KOPT-K1 (cell line): ENCODE measurements around the gene ZNF699.
"Not testable (repeated sequence)": the region's sequence is repeated elsewhere in the genome, so short reads cannot be mapped to it uniquely, and the experiment has no call there.

Source experiments
- H3K27ac ChIP-seq: fragments of 200-600 bp; sonication (generic); 2 replicates; pipeline ENCODE4 v1.5.1; 2016; ENCODE audit warnings: antibody characterized with exemption, mild to moderate bottlenecking, low read depth, low read length; ENCODE audit not compliant: poor library complexity, severe bottlenecking
- H3K36me3 ChIP-seq: fragments of 200-600 bp; sonication (generic); 2 replicates; pipeline ENCODE4 v1.5.1; 2017; ENCODE audit warnings: antibody characterized with exemption, mild to moderate bottlenecking, low read length, moderate library complexity; ENCODE audit not compliant: insufficient read depth
- H3K9me3 ChIP-seq: fragments of 200-600 bp; sonication (generic); 2 replicates; pipeline ENCODE4 v1.5.1; 2017; ENCODE audit warnings: antibody characterized with exemption, low read length, mild to moderate bottlenecking; ENCODE audit not compliant: insufficient read depth, poor library complexity, severe bottlenecking

The ZNF699 gene

DNA sequence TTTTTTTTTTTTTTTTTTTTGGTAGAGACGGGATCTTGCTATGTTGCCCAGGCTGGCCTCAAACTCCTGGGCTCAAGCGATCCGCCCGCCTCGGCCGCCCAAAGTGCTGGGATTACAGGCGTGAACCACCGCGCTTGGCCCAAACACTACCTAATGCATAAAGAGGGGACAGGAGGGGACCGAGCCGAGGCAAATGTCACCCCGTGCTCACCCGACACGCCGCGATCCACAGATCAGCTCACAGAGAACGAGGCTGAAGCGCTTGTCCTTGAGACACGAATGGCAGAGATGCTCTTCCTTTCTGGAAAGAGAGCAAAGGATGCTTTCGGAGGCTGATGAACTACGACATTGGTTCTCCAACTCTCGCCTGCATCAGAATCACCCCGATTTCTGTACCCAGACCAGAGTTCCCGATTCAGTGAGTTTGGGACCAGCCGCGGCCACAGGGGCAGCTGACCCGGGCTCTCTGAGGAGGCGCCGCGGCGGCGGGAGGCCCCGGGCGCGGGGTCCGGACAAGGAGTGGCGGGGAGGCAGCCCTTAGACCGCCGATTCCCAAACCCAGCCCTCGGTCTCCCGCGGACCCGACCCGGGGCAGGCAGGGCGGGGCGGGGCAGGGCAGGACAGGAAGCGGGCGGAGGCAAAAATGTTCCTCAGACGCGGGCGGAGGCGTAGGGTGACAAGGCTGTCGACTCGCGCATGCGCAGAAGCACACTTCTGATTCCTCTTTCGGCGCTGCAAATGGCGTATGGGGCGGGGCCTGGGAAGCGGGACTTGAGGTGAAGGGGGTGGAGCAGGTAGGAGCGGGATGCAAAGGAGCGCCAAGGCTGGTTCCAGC lies at the start of gene ZNF699:
Gene ZNF699, minus strand, starts transcription at position 700 of the 835 bp plus-strand sequence. CDS start 4,719 bp downstream, outside the sequence.
- H3K27ac ChIP-seq: peak within 1 kb of the TSS; percentile 77
- peaks cover 8% of the 10 kb centered on the region for H3K36me3 ChIP-seq
- peaks cover 2% of the 10 kb centered on the region for H3K9me3 ChIP-seq

DNA sequence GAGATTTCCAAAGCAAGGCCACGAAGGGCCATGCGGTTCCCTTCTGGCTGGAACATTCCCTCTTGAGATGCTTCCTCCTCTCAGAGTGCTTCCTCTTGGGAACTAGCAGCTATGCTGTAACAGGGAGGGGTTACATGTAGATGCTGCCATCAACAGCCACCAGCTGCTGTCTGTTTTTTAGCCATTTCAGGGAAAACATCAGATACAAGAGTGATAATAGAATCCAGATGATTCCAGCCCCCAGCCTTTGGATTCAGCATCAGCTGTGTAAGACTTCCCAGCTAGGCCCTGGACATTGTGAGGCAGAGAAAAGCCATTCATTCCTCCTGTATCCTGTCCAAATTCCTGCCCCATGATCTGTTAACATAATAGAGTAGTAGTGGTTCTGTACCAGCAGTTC lies 45.0 kb upstream of the ZNF699 start:
- peaks cover 14% of the 10 kb centered on the region; the same call in 1 of the 2 replicates for H3K36me3 ChIP-seq
- H3K9me3 ChIP-seq: peaks cover 73% of the 10 kb centered on the region

DNA sequence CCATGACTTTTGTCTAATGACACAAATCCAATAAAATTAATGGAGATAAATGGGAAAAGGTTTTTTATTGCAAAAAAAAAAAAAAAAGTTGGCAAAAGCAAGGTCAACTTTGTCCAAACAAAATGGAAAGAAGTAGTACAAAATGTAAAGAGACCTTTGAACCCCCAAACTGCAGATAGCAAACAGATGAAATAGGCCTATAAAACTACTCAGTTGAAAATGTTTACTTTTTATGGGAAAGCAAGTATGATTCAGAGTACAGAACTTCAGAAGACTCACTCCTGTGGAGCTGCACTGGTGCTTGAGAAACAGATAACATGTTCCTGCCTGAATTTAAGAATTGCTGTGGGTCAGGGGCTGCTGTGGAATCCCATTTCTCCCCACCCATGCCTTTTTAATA lies 43.4 kb upstream of the ZNF699 start:
- no peak overlapping the region for H3K27ac ChIP-seq
- H3K36me3 ChIP-seq: peaks cover 19% of the 10 kb centered on the region; the same call in 1 of the 2 replicates
- peaks cover 79% of the 10 kb centered on the region for H3K9me3 ChIP-seq

More for the DNA sequence above, 45.0 kb upstream of the ZNF699 start:
- H3K27ac ChIP-seq: no peak overlapping the region

DNA sequence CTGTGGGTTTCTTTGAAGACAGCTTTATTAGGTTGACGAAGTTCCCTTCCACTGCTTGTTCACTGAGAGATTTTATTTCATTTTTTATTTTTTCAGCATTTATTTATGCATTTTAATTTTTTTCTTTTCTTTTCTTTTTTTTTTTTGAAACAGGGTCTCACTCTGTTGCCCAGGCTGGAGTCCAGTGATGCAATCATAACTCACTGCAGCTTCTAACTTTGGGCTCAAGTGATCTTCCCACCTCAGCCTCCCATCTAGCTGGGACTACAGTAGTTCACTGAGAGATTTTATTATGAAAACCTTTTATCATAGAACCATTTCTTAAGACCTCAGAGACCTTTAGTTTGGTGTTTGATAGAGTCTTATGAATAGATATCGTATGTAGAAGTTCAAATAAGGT lies 42.9 kb upstream of the ZNF699 start:
- peaks cover 14% of the 10 kb centered on the region; the same call in 1 of the 2 replicates for H3K36me3 ChIP-seq

DNA sequence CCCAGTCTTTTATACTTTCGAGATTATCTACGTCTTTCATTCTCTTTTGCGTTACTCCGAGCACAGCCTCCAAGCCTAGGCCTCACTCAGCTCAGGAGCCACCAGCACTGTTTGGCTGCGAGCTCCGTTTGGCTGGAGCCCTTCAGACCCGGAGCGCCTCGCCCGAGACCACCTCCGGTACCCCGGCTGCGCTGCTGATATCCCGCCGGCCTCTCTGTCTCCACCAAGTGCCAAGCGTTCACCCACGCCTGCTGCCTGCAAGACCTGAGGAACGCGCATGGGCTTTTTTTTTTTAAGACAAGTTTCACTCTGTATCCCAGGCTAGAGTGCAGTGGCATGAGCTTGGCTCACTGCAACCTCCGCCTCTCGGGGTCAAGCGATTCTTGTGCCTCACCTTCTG lies 39.0 kb upstream of the ZNF699 start:
- Histone ChIP-seq H3K27ac (no peak overlapping the region), H3K9me3 (peaks cover 91% of the 10 kb centered on the region), H3K36me3 (peaks cover 21% of the 10 kb centered on the region)

More for the DNA sequence above, 42.9 kb upstream of the ZNF699 start:
- Histone ChIP-seq H3K27ac (no peak overlapping the region), H3K9me3 (peaks cover 79% of the 10 kb centered on the region)

DNA sequence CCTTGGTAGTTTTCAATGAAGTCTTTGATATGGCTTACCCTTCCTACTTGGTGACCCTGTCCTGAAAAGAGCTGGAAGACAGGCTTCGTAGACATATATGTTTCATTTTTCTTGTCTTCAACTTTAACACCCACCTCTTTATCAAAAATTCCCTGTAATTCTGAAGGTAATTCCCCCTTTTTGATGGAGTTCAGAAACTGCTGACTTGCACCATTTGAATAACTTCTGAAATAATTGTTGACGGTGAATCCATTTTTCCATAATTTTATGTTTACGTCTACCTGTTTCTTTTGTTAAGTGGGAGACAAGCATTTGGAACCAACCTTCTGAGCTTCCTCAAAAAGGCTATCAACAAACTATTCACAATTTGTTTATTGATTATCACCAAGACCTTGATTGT lies 38.6 kb upstream of the ZNF699 start:
- peaks cover 93% of the 10 kb centered on the region for H3K9me3 ChIP-seq
- H3K27ac ChIP-seq: no peak overlapping the region
- H3K36me3 ChIP-seq: peaks cover 25% of the 10 kb centered on the region

DNA sequence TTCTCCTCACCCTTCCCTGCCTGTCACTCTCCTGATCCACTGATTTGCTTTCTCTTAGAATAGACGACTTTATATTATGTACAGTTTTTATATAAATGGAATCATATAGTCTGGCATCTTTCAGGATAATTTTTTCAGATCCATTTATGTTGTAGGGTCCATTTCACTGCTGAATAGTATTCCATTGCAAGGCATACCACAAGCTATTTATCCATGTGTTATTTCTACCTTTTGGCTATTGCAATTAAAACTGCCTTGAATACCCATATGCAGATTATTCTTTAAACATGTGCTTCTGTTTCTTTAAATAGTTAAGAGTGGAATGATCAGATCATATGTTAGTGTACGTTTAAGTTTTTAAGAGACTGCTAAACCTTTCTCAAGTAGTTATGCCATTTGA lies 35.4 kb upstream of the ZNF699 start:
- Histone ChIP-seq H3K9me3 (peaks cover 97% of the 10 kb centered on the region), H3K27ac (no peak overlapping the region), H3K36me3 (peaks cover 57% of the 10 kb centered on the region)

DNA sequence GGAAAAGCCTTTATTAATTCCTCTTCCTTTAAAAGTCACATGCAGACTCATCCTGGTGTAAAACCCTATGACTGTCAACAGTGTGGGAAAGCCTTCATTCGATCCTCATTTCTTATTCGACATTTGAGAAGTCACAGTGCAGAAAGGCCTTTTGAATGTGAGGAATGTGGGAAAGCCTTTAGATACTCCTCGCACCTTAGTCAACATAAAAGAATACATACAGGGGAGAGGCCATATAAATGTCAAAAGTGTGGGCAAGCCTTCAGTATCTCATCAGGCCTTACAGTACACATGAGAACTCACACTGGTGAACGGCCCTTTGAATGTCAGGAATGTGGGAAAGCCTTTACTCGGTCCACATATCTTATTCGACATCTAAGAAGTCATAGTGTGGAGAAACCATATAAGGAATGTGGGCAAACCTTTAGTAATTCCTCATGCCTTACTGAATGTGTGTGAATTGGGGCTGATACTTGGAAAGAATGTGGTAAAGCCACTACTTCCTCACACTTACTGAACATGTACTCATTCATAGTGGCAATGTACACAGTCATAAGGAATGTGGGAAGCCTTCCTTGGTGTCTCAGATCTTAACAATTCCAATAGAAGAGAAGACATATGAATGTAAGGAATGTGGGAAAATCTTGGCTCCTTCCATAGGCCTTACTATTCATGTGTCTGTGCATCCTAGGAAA lies 33.1 kb upstream of the ZNF699 start:
- peaks cover 98% of the 10 kb centered on the region for H3K9me3 ChIP-seq
- H3K27ac ChIP-seq: no peak overlapping the region
- H3K36me3 ChIP-seq: peaks cover 70% of the 10 kb centered on the region

DNA sequence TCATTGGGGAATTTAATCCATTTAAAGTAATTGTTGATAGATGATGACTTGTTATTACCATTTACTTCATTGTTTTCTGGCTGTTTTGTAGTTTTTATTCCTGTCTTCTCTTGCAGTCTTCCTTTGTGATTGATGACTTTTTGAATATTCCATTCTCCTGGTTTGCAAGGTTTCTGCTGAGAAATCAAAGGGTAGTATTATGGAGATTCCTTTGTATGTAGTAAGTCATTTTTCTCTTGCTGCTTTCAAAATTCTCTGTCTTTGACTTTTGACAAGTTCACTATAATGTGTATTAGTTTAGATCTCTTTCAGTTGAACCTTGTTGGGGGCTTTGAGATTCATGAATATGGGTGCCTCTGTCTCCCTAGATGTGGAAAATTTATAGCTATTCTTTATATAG lies 20.4 kb upstream of the ZNF699 start:
- Histone ChIP-seq H3K36me3 (peaks cover 63% of the 10 kb centered on the region), H3K27ac (no peak overlapping the region), H3K9me3 (peaks cover 94% of the 10 kb centered on the region)

DNA sequence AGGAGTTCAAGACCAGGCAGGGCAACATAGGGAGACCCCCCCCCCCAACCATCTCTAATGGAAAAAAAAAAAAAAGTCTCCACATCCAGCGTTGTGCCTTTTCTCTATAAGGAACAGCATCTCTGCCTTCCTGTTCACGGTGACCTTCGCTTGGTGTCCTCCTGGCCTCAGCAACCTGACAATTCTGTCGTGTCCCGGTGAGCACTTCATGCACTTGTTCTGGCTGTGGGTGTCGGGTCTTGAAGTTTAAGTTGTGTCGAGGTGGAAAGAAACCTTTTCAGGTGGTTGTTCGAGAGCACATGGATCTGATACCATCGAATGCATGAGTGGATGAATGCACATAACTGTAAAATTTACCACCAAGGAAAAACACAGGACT lies 14.9 kb upstream of the ZNF699 start:
- Histone ChIP-seq H3K36me3 (peaks cover 22% of the 10 kb centered on the region; the same call in 1 of the 2 replicates), H3K9me3 (peaks cover 54% of the 10 kb centered on the region), H3K27ac (peak overlapping the region; percentile 72)

DNA sequence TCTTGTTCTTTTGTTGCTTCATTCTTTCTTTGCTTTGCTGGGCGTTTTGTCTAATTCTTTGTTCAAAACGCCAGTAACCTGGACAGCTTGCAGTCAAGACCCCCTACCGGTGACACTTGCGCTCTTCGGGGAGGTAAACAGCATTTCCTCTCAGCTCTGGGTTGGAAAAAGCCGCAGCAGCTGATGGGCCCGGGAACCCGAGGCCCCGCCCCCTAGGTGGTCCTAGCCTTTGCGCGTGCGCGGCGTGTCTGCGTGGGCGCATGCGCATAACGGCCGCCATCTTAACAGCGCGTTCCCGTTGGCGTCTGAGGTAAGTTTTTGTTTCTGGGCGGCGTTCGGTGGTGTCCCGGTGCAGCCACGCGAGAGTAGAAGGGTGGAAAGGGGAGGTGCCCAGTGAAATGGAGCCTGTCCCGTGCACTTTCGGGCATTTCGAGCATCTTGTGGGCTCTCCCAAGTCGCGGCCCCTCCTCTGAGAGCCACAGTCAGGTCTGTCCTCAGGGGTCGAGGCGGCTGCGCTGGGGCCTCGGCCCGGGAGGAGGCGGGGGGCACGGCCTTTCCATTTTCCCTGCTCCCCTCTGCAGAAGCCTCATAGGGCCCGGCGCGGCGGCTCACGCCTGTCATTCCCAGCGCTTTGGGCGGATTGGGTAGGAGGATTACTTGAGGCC lies 14.4 kb upstream of the ZNF699 start, which contains the start of gene ZNF559:
Gene ZNF559, plus strand, starts transcription at position 261 of the 665 bp plus-strand sequence. CDS start 14,371 bp downstream, outside the sequence.
- peak within 1 kb of the TSS; percentile 72 for H3K27ac ChIP-seq
- H3K9me3 ChIP-seq: peaks cover 48% of the 10 kb centered on the region
- peaks cover 18% of the 10 kb centered on the region; the same call in 1 of the 2 replicates for H3K36me3 ChIP-seq

DNA sequence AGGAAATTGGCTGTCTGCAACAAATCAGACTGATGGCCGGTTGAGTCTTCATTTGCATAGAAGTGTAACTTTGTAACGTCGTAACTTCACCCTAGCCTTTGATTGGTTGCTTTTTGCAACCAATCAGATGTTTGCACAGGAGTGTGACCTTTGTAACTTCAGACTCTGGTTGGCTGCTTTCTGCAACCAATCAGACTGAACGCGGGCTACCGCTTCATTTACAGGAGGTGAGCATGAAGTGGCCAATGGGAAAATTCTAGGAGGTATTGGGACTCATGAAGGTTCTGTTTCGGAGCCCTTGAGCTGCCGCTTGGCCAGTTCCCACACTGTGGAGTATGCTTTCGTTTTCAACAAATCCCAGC lies 13.9 kb upstream of the ZNF699 start:
- H3K9me3 ChIP-seq: peaks cover 43% of the 10 kb centered on the region
- peak overlapping the region; percentile 72 for H3K27ac ChIP-seq
- H3K36me3 ChIP-seq: peaks cover 15% of the 10 kb centered on the region; the same call in 1 of the 2 replicates

DNA sequence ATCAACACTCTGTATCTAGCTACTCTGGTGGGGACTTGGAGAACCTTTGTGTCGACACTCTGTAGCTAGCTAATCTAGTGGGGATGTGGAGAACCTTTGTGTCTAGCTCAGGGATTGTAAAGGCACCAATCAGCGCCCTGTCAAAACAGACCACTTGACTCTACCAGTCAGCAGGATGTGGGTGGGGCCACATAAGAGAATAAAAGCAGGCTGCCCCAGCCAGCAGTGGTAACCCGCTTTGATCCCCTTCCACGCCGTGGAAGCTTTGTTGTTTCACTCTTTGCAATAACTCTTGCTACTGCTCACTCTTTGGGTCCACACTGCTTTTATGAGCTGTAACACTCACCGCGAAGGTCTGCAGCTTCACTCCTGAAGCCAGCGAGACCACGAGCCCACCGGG lies 12.6 kb upstream of the ZNF699 start:
- not testable (repeated sequence) for H3K27ac ChIP-seq, H3K36me3 ChIP-seq
- peaks cover 30% of the 10 kb centered on the region for H3K9me3 ChIP-seq

DNA sequence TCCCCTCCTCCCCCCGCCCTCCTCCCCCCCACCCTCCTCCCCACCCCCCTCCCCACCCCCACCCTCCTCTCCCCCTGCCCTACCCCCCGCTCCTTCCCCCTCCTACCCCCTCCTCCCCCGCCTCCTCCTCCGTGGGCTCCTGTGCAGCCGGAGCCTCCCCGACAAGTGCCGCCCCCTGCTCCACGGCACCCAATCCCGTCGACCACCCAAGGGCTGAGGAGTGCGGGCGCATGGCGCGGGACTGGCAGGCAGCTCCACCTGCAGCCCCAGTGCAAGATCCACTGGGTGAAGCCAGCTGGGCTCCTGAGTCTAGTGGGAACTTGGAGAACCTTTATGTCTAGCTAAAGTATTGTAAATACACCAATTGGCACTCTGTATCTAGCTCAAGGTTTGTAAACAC lies 12.1 kb upstream of the ZNF699 start:
- not testable (repeated sequence) for H3K27ac ChIP-seq, H3K36me3 ChIP-seq
- H3K9me3 ChIP-seq: peaks cover 25% of the 10 kb centered on the region

DNA sequence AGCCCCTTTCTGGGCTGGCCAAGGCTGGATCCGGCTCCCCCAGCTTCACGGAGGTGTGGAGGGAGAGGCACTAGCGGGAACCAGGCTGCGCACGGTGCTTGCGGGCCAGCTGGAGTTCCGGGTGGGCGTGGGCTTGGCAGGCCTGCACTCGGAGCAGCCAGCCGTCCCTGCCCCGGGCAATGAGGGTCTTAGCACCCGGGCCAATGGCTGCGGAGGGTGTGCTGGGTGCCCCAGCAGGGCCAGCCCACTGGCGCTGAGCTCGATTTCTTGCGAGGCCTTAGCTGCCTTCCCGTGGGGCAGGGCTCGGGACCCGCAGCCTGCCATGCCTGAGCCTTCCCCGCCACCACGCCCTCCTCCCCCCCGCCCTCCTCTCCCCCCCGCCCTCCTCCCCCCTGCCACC lies 11.7 kb upstream of the ZNF699 start:
- H3K36me3 ChIP-seq: no peaks in the 10 kb centered on the region
- H3K9me3 ChIP-seq: peaks cover 23% of the 10 kb centered on the region
- H3K27ac ChIP-seq: no peak overlapping the region
